ENCODE measurements around the gene MC3R. TPM values are rescaled to one million over a fixed set of nuclear protein-coding genes. Genes with fewer than 3 reads are reported as not detected.
"Not testable (repeated sequence)": the region's sequence is repeated elsewhere in the genome, so short reads cannot be mapped to it uniquely, and the experiment has no call there.

The MC3R gene
- not detected for polyA plus RNA-seq (ENCODE audit: insufficient read length in 4 of 4)

DNA sequence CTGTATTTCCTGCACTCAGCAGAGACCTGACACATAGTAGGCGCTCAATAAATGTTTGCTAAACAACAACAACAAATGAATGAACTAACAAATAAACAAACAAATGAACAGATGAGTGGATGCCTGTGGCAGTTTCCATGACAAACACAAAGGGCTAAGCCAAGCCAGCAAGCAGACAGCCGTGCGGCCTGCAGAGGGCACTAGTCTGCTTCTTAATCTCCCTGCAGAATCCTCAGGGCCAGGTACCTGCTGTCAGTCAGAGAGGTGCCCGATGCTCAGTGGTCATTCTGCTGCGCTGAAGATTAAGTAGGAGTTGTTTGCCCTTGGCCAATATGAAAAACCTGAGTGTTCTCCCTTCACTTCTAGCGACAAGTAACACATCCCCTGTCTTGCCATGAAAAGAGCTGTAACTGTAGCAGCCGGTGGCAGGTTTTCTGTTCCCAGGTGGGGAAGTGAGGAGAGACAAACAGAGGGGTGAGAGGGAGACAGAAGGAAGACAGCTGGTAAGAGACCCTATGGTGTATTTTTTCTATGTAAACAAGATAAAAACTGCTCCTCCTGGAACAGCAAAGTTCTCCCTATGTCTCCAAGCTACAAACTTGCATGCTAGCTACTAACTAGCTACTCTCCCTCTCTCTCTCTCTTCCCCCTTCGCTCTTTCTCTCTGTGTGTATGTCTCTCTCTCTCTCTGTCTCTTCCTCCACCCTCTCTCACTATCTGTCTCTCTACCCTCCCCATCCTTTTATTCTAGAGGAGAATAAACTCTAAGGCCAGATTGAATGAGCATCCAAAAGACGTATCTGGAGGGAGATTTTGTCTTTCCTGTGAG, at the start of gene MC3R:
Gene MC3R (plus strand): TSS at position 779 of the 829 bp plus-strand sequence. CDS start 112 bp downstream, outside the sequence.
- peak; percentile 6 to 25 (median 16) for DNase-seq (ENCODE audit: low read depth in 4 of 4, low spot score in 3 of 4)

DNA sequence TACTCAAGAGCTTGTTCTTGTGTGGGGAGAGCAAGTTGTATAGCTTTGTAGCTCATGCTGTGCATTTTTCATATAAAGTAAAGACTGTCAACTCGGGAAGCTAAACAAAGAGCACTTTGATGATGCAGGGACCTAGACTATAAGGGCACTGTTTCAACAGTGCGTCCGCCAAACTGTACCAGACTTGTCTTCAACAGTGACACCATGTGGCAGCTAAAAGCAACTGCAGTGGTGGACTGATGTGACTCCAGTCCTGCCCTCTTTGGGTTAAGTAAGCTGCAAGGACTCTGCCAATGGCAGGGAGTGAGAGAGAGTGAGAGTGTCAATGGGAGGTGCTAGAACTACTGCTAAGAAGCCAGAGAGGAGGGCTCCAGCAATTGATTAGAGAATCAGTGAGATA, 48.1 kb upstream of the MC3R start:
- no peak for DNase-seq (ENCODE audit: low read depth in 4 of 4, low spot score in 3 of 4)

DNA sequence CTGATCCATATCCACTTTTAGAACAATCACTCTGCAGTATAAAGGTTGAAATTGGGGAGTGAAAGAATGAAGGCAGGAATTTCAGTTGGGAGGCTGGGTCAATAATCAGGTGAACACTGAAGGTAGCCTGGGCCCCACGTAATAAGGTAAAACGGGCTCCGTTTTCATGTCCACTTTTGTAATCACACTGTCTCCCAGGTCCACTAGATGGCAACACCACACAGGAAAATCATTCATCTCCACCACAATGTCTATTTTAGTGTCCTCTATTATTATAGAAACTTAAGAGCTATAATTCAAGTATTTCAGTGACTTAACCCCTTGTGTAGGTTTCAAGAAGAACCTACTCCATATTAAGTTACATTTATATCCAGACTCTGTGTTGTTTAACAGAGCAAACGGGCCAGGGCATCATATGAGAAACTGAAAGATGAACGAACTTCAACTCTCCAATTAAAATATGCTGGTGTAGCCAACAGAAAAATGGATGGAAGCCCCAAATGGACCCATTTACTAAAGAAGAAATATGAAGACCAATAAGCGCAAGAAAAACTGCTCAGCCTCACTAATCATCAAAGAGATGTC, 45.9 kb upstream of the MC3R start:
- DNase-seq (ENCODE audit: low read depth in 4 of 4, low spot score in 3 of 4), result no peak

DNA sequence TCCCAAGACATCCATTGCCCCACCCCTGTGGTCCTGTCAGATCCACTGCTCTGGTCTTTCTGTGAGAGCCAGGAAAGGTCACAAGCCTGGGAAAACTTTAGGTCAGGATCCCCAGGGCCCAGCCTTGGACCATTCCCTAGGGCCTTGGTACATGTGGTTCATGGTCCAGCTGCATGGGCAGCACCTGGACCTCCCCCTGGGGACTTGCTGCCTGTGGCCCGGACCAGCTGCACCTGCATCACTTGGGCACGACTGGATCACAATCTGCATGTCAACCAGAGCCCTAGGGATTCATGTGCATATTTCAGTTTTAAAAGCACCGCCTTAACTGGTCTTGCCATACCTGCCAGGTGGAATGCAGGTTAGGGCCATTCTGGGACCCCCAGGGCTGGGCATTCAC, 44.3 kb upstream of the MC3R start:
- no peak for DNase-seq (ENCODE audit: low read depth in 4 of 4, low spot score in 3 of 4)

DNA sequence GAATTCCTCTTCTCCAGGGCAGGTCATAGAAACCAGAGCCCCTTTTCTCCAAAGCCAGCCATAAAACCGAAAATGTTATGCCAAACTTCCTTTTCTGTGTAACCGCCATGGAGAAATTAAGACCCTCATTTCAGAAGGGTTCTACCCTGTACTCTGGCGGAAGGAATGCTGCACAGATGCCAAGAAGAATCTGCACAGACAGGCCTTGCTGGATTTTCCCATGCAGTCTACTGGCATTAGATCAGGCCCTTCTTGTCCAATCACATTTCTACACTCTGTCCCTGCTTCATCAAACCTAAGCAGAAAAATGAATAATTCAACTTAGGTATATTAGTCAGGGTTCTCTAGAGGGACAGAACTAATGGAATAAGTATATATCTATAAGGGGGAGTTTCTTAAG, 43.2 kb upstream of the MC3R start:
- DNase-seq (ENCODE audit: low read depth in 4 of 4, low spot score in 3 of 4), result no peak

DNA sequence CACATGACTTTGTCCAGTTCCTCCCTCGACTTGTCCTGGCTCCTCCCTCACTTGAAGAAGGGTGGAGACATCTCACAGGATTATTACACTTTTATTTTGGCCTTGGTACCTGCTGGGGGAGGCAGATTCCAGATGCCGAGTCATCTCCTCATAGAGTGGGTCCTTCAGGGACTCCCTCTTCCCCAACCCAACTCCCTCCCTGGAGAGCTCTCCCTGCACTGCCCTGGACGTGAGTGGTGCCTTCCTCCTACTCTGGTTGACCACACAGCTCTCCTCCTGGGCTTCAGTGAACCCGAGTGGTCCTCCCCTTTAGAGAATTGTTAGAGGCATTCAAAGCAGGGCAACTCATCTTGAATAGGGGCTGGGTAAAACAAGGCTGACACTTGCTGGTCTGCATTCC, 40.9 kb upstream of the MC3R start:
- DNase-seq (ENCODE audit: low read depth in 4 of 4, low spot score in 3 of 4), result no peak

DNA sequence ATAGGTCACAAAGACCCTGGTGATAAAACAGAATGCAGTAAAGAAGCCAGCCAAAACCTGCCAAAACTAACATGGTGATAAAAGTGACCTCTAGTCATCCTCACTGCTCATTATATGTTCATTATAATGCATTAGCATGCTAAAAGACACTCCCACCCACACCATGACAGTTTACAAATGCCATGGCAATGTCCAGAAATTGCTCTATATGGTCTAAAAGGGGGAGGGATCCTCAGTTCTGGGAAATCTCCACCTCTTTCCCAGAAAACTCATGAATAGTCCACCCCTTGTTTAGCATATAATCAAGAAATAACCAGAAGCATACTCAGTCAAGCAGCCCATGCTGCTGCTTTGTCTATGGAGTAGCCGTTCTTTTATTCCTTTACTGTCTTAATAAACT, 40.4 kb upstream of the MC3R start:
- no peak for DNase-seq (ENCODE audit: low read depth in 4 of 4, low spot score in 3 of 4)

DNA sequence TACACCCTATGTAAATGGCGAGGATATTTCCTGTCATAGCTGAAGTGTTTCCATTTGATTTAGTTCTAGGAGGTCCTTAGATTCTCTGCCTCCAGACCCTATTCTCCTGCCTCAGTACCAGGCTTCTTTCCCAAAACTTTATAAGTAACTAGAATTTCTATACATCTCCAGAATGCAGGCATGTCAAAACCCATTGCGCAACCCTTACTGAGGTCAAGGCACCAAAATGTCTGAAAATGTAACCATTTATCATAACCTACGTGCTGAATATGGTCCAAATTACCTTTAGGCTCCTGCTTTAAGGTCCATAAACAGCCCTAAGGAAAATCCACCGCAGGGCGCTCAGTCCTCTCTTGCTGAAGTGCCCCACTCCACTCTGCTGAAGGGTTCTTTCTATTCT, 37.5 kb upstream of the MC3R start:
- no peak for DNase-seq (ENCODE audit: low read depth in 4 of 4, low spot score in 3 of 4)

DNA sequence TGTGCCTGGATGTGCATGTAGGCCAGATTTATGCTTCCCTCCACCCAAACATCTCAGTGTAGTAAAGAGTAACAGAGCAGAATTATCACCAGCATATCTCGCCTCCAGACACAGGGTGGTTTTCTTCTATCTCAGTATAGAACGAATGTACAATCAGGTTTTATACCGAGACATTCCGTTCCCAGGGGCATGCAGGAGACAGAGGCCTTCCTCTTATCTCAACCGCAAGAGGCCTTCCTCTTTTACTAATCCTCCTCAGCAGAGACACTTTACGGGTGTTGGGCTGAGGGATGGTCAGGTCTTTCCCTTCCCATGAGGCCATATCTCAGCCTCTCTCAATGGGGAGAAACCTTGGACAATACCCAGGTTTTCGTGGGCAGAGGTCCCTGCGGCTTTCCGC, 36.4 kb upstream of the MC3R start:
- DNase-seq (ENCODE audit: low read depth in 4 of 4, low spot score in 3 of 4), result no peak

DNA sequence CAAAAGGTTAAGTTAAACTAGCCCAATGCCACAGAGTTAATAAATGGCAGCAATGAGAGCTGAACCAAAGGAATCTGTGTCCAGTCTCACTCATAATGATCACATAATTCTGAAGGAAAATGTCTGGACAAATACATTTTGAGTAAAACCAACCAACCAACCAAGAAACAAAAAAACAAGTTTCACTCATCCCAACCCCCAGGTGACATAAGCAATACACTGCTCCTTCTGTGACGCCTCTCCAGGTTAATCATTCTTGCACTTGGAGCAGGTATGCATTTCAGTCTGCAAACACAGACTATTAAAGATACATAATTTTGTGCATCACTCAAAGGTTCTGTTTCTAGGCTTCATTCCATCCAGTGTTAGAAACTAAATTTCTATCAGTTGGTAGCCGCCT, 35.2 kb upstream of the MC3R start:
- no peak for DNase-seq (ENCODE audit: low read depth in 4 of 4, low spot score in 3 of 4)

DNA sequence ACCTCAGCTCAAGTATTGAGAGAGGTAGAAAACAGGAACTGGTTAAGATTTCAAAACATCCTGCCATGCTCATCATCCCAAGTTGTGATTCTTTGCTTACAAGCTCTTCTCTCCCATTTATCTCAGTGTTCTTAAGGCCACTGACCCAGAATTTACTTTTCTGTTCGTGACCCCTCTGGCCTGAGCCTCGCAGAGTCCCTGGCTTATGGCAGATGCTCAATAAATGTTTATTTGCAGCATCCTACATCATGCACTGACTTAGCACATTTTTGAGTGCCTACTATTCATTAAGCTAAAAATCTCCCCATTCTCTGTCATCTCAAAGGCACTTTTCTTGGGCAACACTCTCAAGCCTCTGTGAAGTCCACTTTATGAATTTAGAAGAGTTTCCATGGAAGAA, 33.4 kb upstream of the MC3R start:
- DNase-seq (ENCODE audit: low read depth in 4 of 4, low spot score in 3 of 4), result no peak

DNA sequence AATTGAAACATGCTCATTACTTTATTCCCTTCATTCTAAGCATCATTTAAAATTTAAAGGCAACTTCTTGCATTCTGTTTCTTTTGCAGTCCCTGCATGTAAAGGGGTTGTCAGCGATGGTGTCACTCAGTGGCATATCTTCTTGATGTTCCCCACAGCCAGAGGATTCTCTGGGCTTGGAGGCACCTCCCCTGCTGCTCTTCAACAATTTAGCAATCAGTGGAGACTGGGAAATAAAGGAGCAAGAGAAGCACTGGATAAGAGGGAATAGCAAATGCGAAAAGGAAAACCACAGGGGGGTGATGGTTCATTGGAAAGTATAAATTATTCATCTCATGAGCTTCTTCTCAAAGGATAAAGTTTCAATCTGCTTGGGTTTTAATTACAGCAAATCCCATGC, 30.7 kb upstream of the MC3R start:
- no peak for DNase-seq (ENCODE audit: low read depth in 4 of 4, low spot score in 3 of 4)

DNA sequence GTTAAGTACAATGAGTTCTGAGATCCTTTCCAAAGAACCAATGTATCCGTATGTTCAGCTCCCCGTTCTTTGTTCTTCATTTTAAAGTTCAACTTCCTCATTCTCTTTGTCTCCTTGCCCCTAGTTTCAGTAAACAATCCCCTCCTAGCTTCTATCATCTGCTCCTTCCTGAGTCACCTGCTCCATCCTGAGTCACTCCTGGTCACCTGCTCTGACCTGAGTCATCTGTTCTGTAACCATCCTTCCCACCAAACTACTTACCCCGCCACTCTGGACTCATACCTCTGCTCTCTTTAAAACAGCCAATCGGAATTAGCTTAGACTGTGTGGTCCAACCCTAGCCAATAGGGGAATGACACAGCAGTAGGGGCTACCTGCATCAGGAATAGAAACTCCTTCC, 27.3 kb upstream of the MC3R start:
- DNase-seq (ENCODE audit: low read depth in 4 of 4, low spot score in 3 of 4), result not testable (repeated sequence)

DNA sequence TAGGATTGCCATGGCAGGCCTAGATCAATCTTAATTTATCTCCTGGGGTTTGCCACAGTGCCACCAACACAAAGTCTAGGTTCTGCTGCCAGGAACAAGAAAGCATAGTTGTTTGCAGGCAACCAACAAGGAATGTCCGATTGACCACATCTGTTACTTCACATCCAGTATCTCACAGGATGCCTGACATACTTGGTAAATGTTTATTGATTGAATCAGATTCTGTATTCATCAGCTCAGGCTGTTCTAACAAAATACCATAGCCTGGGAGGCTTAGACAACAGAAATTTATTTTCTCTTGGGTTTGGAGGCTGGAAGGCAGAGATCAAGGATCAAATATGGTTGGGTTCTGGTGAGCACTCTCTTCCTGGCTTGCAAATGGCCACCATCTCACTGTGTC, 26.3 kb upstream of the MC3R start:
- DNase-seq (ENCODE audit: low read depth in 4 of 4, low spot score in 3 of 4), result no peak

DNA sequence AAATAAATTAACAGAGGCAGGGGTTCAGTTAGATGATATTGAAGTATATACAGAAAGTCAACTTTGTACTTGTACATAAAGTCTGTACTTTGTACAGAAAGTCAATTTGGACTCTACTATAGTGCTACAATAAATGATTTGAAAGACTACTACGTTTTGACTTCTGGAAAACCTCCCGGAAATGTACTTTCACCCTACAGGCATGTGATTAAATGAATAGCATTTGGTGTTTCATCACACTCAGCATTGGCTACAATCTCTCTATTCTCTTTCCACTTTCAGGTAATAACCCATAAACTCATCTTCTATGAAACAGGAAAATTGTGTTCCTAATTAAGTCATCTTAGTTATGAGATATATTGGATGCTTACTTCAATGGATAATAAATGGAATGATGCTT, 25.6 kb upstream of the MC3R start:
- no peak for DNase-seq (ENCODE audit: low read depth in 4 of 4, low spot score in 3 of 4)

DNA sequence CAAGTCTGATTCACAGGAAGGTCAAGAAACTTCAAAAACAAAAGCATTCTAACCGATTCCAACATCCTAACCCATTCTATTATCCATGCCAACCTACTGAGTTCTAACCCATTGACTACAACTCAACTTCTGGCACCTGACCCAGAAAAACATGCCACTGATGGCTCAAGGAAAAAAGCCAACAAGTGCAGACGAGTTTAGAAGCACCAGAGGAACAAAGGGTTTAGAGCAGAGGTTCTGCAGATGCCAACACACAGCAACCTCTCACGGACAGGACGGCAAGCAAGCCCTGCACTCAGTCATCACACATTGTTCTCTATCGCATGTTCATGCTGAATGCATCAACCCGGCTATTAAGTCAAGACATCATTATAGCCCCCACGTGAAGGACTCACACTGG, 25.2 kb upstream of the MC3R start:
- DNase-seq (ENCODE audit: low read depth in 4 of 4, low spot score in 3 of 4), result no peak

DNA sequence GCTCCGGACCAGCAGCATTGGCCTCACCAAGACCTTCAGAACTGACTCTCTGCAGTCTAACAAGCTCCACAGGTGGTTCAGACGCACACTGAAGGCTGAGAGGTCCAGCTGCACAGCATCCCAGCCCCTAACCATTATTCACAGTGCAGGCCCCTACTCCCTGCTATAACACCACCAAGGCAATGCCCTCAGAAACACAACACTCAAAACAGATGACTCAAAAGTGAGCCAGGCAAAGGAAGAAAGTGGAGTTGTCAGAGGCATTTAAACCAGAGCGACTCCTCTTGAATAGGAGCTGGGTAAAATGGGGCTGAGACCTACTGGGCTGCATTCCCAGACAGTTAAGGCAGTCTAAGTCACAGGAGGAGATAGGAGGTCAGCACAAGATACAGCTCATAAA, 20.5 kb upstream of the MC3R start:
- DNase-seq (ENCODE audit: low read depth in 4 of 4, low spot score in 3 of 4), result no peak

DNA sequence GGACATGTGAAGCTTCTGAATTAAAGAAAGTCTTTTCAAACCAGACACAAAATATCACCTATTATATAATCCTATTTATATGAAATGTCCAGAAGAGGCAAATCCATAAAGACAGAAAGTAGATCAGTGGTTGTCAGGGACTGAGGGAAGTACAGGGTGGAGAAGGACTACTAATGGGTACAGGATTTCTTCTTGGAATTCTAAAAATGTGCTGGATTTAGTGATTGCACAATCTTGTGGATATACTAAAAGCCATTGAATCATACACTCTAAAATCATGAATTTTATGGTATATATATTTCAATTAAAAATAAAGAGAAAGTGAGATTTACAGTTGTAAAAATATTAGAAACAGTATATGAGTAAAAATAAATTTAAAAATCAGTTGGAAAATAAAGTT, 18.7 kb upstream of the MC3R start:
- DNase-seq (ENCODE audit: low read depth in 4 of 4, low spot score in 3 of 4), result no peak

DNA sequence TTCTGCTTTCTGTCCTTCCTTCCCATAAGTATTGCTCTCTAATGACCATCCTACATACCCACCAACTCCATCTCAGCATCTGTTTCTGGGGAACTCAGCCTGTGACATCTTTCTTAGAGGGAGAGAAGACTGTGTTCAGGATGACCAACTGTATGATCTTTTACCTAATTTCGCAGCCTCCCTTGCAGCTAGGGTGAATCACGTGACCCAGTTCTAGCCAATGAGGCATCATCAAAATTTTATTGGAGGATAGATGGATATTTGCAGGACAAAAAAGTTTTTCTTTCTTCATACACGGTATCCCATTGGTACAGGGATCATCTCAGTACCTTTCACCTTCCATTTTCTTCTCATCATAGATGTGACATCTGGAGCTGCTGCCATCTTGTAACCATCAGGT, 14.4 kb upstream of the MC3R start:
- DNase-seq (ENCODE audit: low read depth in 4 of 4, low spot score in 3 of 4), result no peak

DNA sequence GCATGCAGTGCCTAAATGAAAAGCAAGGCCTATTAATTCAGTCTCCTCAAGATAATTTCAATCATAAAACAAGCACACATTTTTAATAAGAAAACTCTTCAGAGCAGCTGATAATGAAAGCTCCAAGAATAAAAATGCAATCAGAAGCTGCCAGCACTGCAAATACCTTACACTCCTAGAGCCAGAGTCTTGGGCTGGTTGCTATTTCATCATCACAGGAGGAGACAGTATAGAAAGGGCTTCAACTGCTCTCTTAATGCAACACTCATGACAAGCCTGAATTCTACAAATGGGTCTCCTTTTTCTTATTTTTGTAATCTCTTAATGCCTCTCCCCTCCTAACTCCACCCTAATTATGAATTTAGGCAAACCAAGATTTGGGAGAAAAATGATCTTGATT, 11.2 kb upstream of the MC3R start:
- no peak for DNase-seq (ENCODE audit: low read depth in 4 of 4, low spot score in 3 of 4)

DNA sequence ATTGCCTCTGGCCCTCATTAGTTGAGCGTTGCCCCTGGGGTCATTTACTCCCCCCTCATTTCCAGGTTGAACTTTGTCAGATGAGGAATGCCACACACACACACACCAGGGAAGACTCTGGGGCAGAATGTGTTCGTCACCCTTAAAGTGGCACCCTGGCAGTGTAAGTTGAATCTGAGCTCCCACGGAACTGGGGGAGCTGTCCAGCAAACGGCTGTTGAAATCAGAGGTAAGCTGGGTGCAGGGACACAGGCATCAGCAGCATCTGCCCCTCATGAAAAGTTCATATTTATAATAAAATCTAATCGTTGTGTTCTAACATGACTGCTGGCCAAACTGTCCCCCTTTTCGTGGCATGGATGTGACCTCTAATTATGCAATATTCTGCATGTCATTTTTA, 4.3 kb upstream of the MC3R start:
- no peak for DNase-seq (ENCODE audit: low read depth in 4 of 4, low spot score in 3 of 4)

DNA sequence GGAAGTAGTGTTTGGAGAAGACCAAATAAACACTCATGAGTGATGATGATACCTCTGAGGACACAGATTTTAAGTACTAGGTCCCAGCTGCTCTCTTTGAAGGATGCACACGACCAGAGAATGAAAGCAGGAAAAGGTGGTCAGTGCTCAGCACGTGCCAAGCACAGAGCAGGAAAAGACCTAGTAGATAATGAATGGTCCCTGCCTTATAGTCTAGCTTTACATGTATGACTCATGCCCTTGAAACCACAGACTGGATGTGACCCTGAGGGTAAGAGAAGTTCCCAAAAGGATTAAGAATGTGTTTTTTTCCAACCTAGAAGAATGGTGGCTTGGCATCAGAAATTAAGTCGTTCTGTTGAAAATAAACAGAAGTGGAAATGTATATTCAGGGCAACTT, 2.8 kb upstream of the MC3R start:
- DNase-seq (ENCODE audit: low read depth in 4 of 4, low spot score in 3 of 4), result no peak

All from right renal pelvis (tissue), 4 donors.